H9 (cell line): ENCODE measurements around the gene TMEM266. TPM values are rescaled to one million over a fixed set of nuclear protein-coding genes. Genes with fewer than 3 reads are reported as not detected.

Source experiments
- DNase-seq: peaks from one replicate; pipeline ENCODE4 v3.0.0-alpha.2; 2017
- H2AFZ ChIP-seq: one replicate; pipeline ENCODE4 v1.6.1; 2013; ENCODE audit warnings: mild to moderate bottlenecking, low read length, control low read depth, moderate library complexity
- H2AK5ac ChIP-seq: 2 replicates; pipeline ENCODE4 v1.6.1; 2013; ENCODE audit warnings: low read length, control low read depth, mixed read lengths; ENCODE audit not compliant: insufficient read length
- H2BK120ac ChIP-seq: one replicate; pipeline ENCODE4 v1.6.1; 2013; ENCODE audit warnings: low read depth, mild to moderate bottlenecking, low read length, control low read depth, inconsistent platforms; ENCODE audit not compliant: poor library complexity, severe bottlenecking
- H2BK12ac ChIP-seq: 2 replicates; pipeline ENCODE4 v1.6.1; 2013; ENCODE audit warnings: low read length, control low read depth, mixed read lengths, low read depth; ENCODE audit not compliant: insufficient read length
- H2BK15ac ChIP-seq: 2 replicates; pipeline ENCODE4 v1.6.1; 2013; ENCODE audit warnings: low read depth, low read length, control low read depth
- H2BK20ac ChIP-seq: one replicate; pipeline ENCODE4 v1.6.1; 2013; ENCODE audit warnings: low read depth, mild to moderate bottlenecking, low read length, control low read depth, inconsistent platforms; ENCODE audit not compliant: poor library complexity, severe bottlenecking
- H2BK5ac ChIP-seq: 2 replicates; pipeline ENCODE4 v1.6.1; 2013; ENCODE audit warnings: low read length, control low read depth, mixed read lengths; ENCODE audit not compliant: insufficient read length
- H3K14ac ChIP-seq: 2 replicates; pipeline ENCODE4 v1.6.1; 2013; ENCODE audit warnings: low read length, control low read depth; ENCODE audit not compliant: insufficient read depth
- H3K18ac ChIP-seq: 2 replicates; pipeline ENCODE4 v1.6.1; 2013; ENCODE audit warnings: low read depth, mild to moderate bottlenecking, mixed read lengths, low read length, control low read depth; ENCODE audit not compliant: insufficient read length
- H3K23ac ChIP-seq: 2 replicates; pipeline ENCODE4 v1.6.1; 2013; ENCODE audit warnings: low read length, control low read depth, mixed read lengths, low read depth; ENCODE audit not compliant: insufficient read length
- H3K23me2 ChIP-seq: 2 replicates; pipeline ENCODE4 v1.6.1; 2013; ENCODE audit warnings: low read depth, mild to moderate bottlenecking, mixed read lengths, low read length, control low read depth; ENCODE audit not compliant: insufficient read length, poor library complexity, severe bottlenecking
- H3K27ac ChIP-seq: 2 replicates; pipeline ENCODE4 v1.5.1; 2013; ENCODE audit warnings: low read length, control low read depth, mixed read lengths, low read depth; ENCODE audit not compliant: insufficient read length
- H3K27me3 ChIP-seq: 2 replicates; pipeline ENCODE4 v1.6.1; 2013; ENCODE audit warnings: low read length, control low read depth, inconsistent platforms; ENCODE audit not compliant: insufficient read depth
- H3K4ac ChIP-seq: 2 replicates; pipeline ENCODE4 v1.6.1; 2013; ENCODE audit warnings: low read depth, mild to moderate bottlenecking, control low read depth, inconsistent platforms, low read length, moderate library complexity
- H3K4me1 ChIP-seq: 2 replicates; pipeline ENCODE4 v1.6.1; 2013; ENCODE audit warnings: low read length, control low read depth, inconsistent platforms; ENCODE audit not compliant: insufficient read depth
- H3K4me2 ChIP-seq: 2 replicates; pipeline ENCODE4 v1.6.1; 2013; ENCODE audit warnings: low read length, control low read depth, mixed read lengths; ENCODE audit not compliant: insufficient read length, insufficient read depth
- H3K56ac ChIP-seq: 2 replicates; pipeline ENCODE4 v1.6.1; 2013; ENCODE audit warnings: low read depth, mild to moderate bottlenecking, mixed read lengths, low read length, control low read depth; ENCODE audit not compliant: insufficient read length
- H3K79me1 ChIP-seq: 2 replicates; pipeline ENCODE4 v1.6.1; 2013; ENCODE audit warnings: low read depth, mild to moderate bottlenecking, moderate library complexity, low read length, control low read depth, inconsistent platforms; ENCODE audit not compliant: insufficient read depth, poor library complexity, severe bottlenecking
- H3K79me2 ChIP-seq: 2 replicates; pipeline ENCODE4 v1.6.1; 2013; ENCODE audit warnings: low read length, control low read depth, inconsistent platforms; ENCODE audit not compliant: insufficient read depth
- H3K9ac ChIP-seq: 2 replicates; pipeline ENCODE4 v1.6.1; 2013; ENCODE audit warnings: low read length, control low read depth, mixed read lengths; ENCODE audit not compliant: insufficient read length; ENCODE audit errors: extremely low read depth
- H3K9me3 ChIP-seq: one replicate; pipeline ENCODE4 v1.6.1; 2013; ENCODE audit warnings: low read depth, low read length, inconsistent platforms; ENCODE audit not compliant: control insufficient read depth
- H3T11ph ChIP-seq: one replicate; pipeline ENCODE4 v1.6.1; 2013; ENCODE audit warnings: mild to moderate bottlenecking, low read length, control low read depth, inconsistent platforms
- H4K20me1 ChIP-seq: one replicate; pipeline ENCODE4 v1.6.1; 2013; ENCODE audit not compliant: control insufficient read depth, insufficient read length, insufficient read depth
- H4K5ac ChIP-seq: 2 replicates; pipeline ENCODE4 v1.6.1; 2013; ENCODE audit warnings: low read depth, mild to moderate bottlenecking, mixed read lengths, low read length, control low read depth; ENCODE audit not compliant: insufficient read length
- H4K8ac ChIP-seq: replicated peaks from 2 replicates; pipeline ENCODE4 v1.6.1; 2013; ENCODE audit warnings: low read length, control low read depth, mixed read lengths, low read depth; ENCODE audit not compliant: insufficient read length
- H4K91ac ChIP-seq: 2 replicates; pipeline ENCODE4 v1.6.1; 2013; ENCODE audit warnings: low read depth, mild to moderate bottlenecking, moderate library complexity, mixed read lengths, low read length, control low read depth; ENCODE audit not compliant: insufficient read length
- H3K27ac Mint-ChIP-seq, 3 experiments: 2 replicates in 2 of 3; 3 replicates in 1 of 3; pipeline ENCODE4 v1.8.0; 2020 to 2021; ENCODE audit warnings: mixed read lengths in 3 of 3, mild to moderate bottlenecking in 1 of 3, moderate library complexity in 1 of 3
- H3K27me3 Mint-ChIP-seq: 2 replicates; pipeline ENCODE4 v1.8.0; 2021; ENCODE audit warnings: low read depth, mild to moderate bottlenecking, moderate library complexity, mixed read lengths
- H3K36me3 Mint-ChIP-seq, 3 experiments: 2 replicates in 2 of 3; 3 replicates in 1 of 3; pipeline ENCODE4 v1.8.0; 2020 to 2021; ENCODE audit warnings: low read depth in 3 of 3, mixed read lengths in 3 of 3; ENCODE audit not compliant: insufficient read depth in 1 of 3
- H3K4me1 Mint-ChIP-seq, 2 experiments: 2 replicates each; pipeline ENCODE4 v1.8.0; 2020; ENCODE audit warnings: mixed read lengths in 2 of 2
- H3K4me3 Mint-ChIP-seq, 2 experiments: 2 replicates in 1 of 2; 3 replicates in 1 of 2; pipeline ENCODE4 v1.8.0; 2020 to 2021; ENCODE audit warnings: mild to moderate bottlenecking in 2 of 2, mixed read lengths in 2 of 2, moderate library complexity in 1 of 2
- H3K9me3 Mint-ChIP-seq, 2 experiments: 2 replicates in 1 of 2; 3 replicates in 1 of 2; pipeline ENCODE4 v1.8.0; 2020; ENCODE audit warnings: mild to moderate bottlenecking in 2 of 2, mixed read lengths in 2 of 2, moderate library complexity in 1 of 2
- WGBS: extraction: QIAGEN DNeasy Blood & Tissue Kit; methylation state at CpG from one replicate; pipeline ENCODE4 v1.1.7; 2013; ENCODE audit warnings: missing lambda C conversion rate, low lambda C conversion rate, mixed read lengths; ENCODE audit not compliant: insufficient read length; ENCODE audit errors: extremely low coverage; 5-methylcytosine and 5-hydroxymethylcytosine counted together
- total RNA-seq: library from RNA; stranded (reverse); gene quantifications from 2 replicates; pipeline ENCODE4 v1.2.1, GENCODE V29; 2021
- TF ChIP-seq, protein P1 (sequence below): fragments of 200-600 bp; sonication (generic); conservative IDR thresholded peaks from 3 replicates; pipeline ENCODE4 v1.8.0; 2021; ENCODE audit warnings: antibody characterized with exemption, mild to moderate bottlenecking

TMEM266 gene
- total RNA-seq, 1 experiment from 2014 or later = 0.81 TPM

DNA sequence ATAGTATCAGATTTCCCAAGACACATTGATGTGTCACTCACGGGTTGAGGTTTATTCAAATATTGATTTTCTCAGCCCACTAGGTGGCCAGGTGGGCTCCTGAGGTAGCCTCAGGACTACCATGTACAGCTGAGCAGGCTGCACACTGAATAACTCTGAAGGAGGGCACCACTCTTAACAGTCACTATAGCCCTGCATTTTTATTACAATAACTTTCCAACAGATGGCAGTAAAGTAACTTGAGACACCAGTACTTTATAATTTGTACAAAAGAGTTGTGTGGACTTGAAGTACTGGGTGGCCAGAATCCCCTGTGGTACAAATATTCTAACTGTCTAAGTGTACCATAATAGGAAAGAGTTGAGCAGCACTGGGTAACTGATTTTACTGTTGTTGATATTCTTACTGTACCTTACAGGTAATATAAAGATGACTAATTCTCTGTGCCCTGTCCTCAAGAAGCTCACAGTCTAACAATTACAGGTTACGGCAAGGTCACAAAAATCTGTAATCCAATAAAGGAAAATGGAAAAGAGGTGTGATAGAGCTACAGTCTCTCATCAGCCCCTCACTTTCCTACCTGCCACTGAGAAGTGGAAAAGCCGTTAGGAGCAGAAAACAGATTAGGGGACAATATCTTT lies 175.5 kb downstream of the TMEM266 start:
- no peaks in the 10 kb centered on the region for H3K79me2 ChIP-seq
- no peak overlapping the region for H2BK5ac ChIP-seq
- H3K27me3 ChIP-seq = no peaks in the 10 kb centered on the region
- H3K9ac ChIP-seq = no peak overlapping the region
- H2BK15ac ChIP-seq = no peak overlapping the region
- H3K23me2 ChIP-seq = no peaks in the 10 kb centered on the region
- Mint-ChIP-seq H3K27me3 (no peaks in the 10 kb centered on the region), H3K36me3 (peaks cover 4 to 7% (median 7%) of the 10 kb centered on the region in 3 experiments; a peak in 6 of 7 replicates), H3K27ac (no peak overlapping the region), H3K4me1 (peaks cover 10 to 14% of the 10 kb centered on the region in 2 experiments), H3K4me3 (no peak overlapping the region), H3K9me3 (no peaks in the 10 kb centered on the region)
- H4K8ac ChIP-seq = no peak overlapping the region
- no peak overlapping the region for H2AFZ ChIP-seq
- no peak overlapping the region for H2BK120ac ChIP-seq
- H3K23ac ChIP-seq = no peak overlapping the region
- no peak overlapping the region for H2BK12ac ChIP-seq
- H3K18ac ChIP-seq = no peak overlapping the region
- H3K79me1 ChIP-seq = no peaks in the 10 kb centered on the region
- no peak overlapping the region for H3T11ph ChIP-seq
- H4K5ac ChIP-seq = no peak overlapping the region
- H2AK5ac ChIP-seq = no peak overlapping the region
- WGBS = no CpG with 5 or more reads among the region's 3 CpGs
- H3K14ac ChIP-seq = no peak overlapping the region
- no peak overlapping the region for H4K91ac ChIP-seq
- H2BK20ac ChIP-seq = no peak overlapping the region
- H4K20me1 ChIP-seq = no peaks in the 10 kb centered on the region
- no peaks in the 10 kb centered on the region for H3K4me1 ChIP-seq
- DNase-seq = no peak
- H3K4ac ChIP-seq = no peak overlapping the region
- no peak overlapping the region for H3K27ac ChIP-seq
- no peak overlapping the region for H3K4me2 ChIP-seq
- no peaks in the 10 kb centered on the region for H3K9me3 ChIP-seq
- TF ChIP-seq, protein P1, sequence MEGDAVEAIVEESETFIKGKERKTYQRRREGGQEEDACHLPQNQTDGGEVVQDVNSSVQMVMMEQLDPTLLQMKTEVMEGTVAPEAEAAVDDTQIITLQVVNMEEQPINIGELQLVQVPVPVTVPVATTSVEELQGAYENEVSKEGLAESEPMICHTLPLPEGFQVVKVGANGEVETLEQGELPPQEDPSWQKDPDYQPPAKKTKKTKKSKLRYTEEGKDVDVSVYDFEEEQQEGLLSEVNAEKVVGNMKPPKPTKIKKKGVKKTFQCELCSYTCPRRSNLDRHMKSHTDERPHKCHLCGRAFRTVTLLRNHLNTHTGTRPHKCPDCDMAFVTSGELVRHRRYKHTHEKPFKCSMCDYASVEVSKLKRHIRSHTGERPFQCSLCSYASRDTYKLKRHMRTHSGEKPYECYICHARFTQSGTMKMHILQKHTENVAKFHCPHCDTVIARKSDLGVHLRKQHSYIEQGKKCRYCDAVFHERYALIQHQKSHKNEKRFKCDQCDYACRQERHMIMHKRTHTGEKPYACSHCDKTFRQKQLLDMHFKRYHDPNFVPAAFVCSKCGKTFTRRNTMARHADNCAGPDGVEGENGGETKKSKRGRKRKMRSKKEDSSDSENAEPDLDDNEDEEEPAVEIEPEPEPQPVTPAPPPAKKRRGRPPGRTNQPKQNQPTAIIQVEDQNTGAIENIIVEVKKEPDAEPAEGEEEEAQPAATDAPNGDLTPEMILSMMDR = peak; percentile 58
- H3K56ac ChIP-seq = no peak overlapping the region
